WERI-Rb-1 (cell line): Measurements from ENCODE around the gene KCNN3.

Experiments used
- DNase-seq: peaks from one replicate; pipeline ENCODE4 v3.0.0-alpha.2; 2020
- H3K27ac ChIP-seq: fragments of 250-450 bp; sonication (Bioruptor Pico); 2 replicates; pipeline ENCODE4 v1.5.1; 2020; ENCODE audit warnings: mild to moderate bottlenecking, moderate library complexity
- H3K27me3 ChIP-seq: fragments of 250-450 bp; sonication (Bioruptor Pico); 2 replicates; pipeline ENCODE4 v1.5.1; 2021; ENCODE audit warnings: mild to moderate bottlenecking, low read depth, moderate library complexity; ENCODE audit not compliant: insufficient read depth, severe bottlenecking
- H3K36me3 ChIP-seq: fragments of 250-450 bp; sonication (Bioruptor Pico); 2 replicates; pipeline ENCODE4 v1.5.1; 2020; ENCODE audit warnings: mild to moderate bottlenecking, moderate library complexity
- H3K4me3 ChIP-seq: 2 replicates; pipeline ENCODE4 v1.5.1; 2011; ENCODE audit warnings: low read depth, mild to moderate bottlenecking, control low read depth, low read length
- H3K9me3 ChIP-seq: fragments of 250-450 bp; sonication (Bioruptor Pico); 2 replicates; pipeline ENCODE4 v1.5.1; 2021; ENCODE audit warnings: mild to moderate bottlenecking, moderate library complexity; ENCODE audit not compliant: severe bottlenecking
- TF ChIP-seq, protein P1 (sequence below): IDR thresholded peaks from 2 replicates; pipeline ENCODE4 v1.5.1; 2011; ENCODE audit warnings: low read depth, mild to moderate bottlenecking, control low read depth, inconsistent platforms, low read length

KCNN3 gene

DNA sequence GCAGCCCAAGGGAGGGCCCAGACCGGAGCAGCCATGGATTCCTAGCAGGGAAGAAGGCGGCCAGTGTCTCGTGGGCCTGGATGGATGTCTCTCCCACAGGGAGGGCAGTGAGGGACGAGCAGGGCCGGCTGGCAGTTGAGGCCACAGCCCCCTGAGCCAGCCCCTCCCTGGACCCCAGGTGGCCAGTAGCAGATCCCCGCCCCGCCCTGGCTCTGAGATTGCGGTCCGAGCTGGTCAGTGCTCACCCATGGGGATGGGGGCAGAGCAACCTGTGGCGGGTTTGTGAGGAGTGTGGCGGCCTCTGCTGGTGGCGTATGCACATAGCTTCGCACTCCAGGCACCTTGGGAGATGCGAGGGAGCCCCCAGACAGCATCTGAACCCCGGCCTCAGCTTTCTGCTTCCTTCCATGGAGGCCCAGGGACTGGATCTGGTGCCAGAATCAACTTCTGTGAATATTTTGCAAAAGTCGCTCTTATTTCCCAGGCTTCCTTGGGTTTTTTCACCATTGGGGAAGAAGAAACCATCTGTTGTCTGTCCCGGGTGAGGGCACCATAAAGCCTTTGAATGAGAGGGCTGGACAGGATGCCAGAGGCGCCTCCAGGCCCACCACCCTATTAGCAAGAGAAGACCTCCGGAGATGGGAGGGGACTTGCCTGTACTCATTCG, 8.4 kb upstream of the KCNN3 start:
- Histone ChIP-seq H3K4me3 (no peak overlapping the region), H3K36me3 (no peaks in the 10 kb centered on the region), H3K27ac (no peak overlapping the region), H3K9me3 (no peaks in the 10 kb centered on the region), H3K27me3 (peaks cover 29% of the 10 kb centered on the region)
- TF ChIP-seq, protein P1, sequence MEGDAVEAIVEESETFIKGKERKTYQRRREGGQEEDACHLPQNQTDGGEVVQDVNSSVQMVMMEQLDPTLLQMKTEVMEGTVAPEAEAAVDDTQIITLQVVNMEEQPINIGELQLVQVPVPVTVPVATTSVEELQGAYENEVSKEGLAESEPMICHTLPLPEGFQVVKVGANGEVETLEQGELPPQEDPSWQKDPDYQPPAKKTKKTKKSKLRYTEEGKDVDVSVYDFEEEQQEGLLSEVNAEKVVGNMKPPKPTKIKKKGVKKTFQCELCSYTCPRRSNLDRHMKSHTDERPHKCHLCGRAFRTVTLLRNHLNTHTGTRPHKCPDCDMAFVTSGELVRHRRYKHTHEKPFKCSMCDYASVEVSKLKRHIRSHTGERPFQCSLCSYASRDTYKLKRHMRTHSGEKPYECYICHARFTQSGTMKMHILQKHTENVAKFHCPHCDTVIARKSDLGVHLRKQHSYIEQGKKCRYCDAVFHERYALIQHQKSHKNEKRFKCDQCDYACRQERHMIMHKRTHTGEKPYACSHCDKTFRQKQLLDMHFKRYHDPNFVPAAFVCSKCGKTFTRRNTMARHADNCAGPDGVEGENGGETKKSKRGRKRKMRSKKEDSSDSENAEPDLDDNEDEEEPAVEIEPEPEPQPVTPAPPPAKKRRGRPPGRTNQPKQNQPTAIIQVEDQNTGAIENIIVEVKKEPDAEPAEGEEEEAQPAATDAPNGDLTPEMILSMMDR = peak; percentile 100
- DNase-seq = peak; percentile 98

DNA sequence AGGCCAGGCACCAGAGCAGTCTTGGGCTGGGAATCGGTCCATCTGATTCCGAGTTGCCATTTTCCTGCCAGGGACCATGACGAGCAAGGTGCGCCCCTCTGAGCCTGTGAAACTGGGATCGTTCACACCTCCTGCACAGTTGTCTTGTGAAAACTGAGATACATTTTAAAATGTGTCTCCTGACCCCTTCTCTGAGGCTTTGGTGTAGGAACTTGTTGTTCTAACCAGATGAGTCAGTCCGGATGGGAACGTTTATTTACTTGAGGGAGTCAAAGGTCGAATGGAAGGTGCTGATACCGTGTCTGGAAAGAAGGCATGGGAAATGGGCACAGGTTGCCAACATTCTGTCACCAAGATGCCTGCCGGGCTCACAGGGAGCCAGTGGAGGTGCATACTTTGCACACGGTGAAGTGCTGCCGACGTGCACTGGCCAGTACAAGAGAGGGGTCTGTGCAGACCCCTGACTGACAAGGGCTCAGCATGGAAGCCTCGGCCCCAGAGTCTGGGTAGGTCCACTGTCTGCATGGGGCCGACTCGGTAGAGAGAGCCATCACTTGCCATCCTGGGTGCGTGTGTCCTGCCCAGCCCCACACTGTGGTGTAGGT, 7.4 kb upstream of the KCNN3 start:
- H3K36me3 ChIP-seq = no peaks in the 10 kb centered on the region
- no peak overlapping the region for H3K27ac ChIP-seq
- H3K27me3 ChIP-seq = peaks cover 29% of the 10 kb centered on the region
- no peaks in the 10 kb centered on the region for H3K9me3 ChIP-seq
- H3K4me3 ChIP-seq = no peak overlapping the region
- DNase-seq = no peak
- TF ChIP-seq, protein P1 = no peak

DNA sequence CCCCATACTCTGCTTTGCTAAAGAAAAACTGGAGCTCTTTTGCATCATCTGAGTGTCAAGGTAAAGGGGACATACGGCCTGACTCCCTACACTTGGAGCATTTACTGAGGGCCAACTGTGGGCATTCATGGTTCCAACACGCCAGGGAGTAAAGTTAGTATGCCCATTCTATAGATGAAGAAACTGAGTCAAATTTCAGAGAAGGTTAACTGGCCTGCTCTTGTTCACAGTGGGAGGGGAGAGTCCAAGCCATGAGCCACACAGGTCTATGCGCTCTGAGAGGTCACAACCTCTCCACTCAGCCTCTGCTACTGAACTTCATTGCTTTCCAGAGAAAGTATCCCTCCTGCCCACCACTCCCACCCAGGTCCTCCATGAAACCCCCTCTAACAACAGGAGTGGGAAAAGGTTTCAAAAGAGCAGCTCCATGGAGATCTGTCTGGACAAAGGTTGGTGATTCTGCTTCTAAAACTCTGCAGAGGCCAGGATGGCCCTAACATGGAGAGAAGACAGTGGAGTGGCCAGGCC, 6.8 kb upstream of the KCNN3 start:
- no peak overlapping the region for H3K27ac ChIP-seq
- peaks cover 29% of the 10 kb centered on the region for H3K27me3 ChIP-seq
- H3K4me3 ChIP-seq = no peak overlapping the region
- TF ChIP-seq, protein P1 = no peak
- H3K9me3 ChIP-seq = no peaks in the 10 kb centered on the region
- H3K36me3 ChIP-seq = no peaks in the 10 kb centered on the region
- DNase-seq = no peak

DNA sequence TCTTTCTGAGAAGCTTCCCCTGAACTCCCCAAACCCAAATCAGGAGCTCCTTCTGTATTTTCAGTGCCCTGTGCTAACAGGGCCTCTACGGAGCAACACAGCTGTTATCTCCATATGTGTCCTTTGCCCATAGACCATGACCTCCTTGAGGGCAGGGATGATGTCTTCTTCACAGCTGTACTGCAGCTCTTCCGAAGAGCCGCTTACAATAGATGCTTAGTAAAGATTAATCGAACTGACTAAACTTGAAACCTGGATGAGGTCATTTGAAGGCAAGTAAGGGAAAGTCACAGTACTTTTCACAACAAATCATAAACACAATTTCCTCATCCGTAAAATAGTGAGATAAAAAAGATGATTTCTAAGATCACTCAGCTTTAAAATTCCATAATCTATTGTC, 4.4 kb upstream of the KCNN3 start:
- Histone ChIP-seq H3K36me3 (no peaks in the 10 kb centered on the region), H3K27me3 (peaks cover 30% of the 10 kb centered on the region), H3K4me3 (no peak overlapping the region), H3K9me3 (no peaks in the 10 kb centered on the region), H3K27ac (no peak overlapping the region)
- TF ChIP-seq, protein P1 = no peak
- DNase-seq = no peak

DNA sequence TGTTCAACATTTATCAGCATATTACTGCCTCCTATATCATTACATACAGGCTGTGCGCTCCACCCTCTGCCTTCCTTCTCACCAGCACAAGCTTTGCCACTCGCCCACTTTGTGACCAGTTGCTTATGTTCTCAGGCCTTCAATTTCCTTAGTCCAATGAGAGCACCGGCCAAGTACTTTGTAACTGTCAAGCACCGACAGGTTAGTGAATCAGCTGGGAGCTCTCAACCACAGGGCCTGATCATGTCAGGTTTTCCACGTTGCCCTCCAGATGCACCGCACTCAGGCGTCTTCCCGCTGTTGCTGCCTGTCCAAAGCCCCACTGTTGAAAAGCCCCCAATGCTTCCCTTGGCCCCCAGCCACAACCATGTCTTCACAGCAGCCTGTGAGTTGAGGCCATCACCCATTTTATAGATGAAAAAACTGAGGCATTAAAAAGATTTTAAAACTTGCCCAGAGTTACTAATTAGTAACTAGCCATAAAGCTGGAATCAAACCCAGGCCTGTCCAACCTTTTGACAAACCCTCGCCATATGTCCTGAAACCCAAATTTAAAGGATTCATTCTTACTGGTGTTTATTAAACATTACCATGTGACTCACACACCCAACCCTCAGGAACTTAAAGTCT, 3.4 kb upstream of the KCNN3 start:
- H3K27ac ChIP-seq = no peak overlapping the region
- H3K36me3 ChIP-seq = no peaks in the 10 kb centered on the region
- H3K27me3 ChIP-seq = peaks cover 32% of the 10 kb centered on the region
- no peak overlapping the region for H3K4me3 ChIP-seq
- DNase-seq = no peak
- no peaks in the 10 kb centered on the region for H3K9me3 ChIP-seq
- TF ChIP-seq, protein P1 = no peak
